H9 (cell line): Measurements from ENCODE around the gene NUDT22. TPM values are rescaled to one million over a fixed set of nuclear protein-coding genes. Genes with fewer than 3 reads are reported as not detected.

Source experiments
- DNase-seq: peaks from one replicate; pipeline ENCODE4 v3.0.0-alpha.2; 2017
- H2AFZ ChIP-seq: one replicate; pipeline ENCODE4 v1.6.1; 2013; ENCODE audit warnings: mild to moderate bottlenecking, low read length, control low read depth, moderate library complexity
- H2AK5ac ChIP-seq: 2 replicates; pipeline ENCODE4 v1.6.1; 2013; ENCODE audit warnings: low read length, control low read depth, mixed read lengths; ENCODE audit not compliant: insufficient read length
- H2BK120ac ChIP-seq: one replicate; pipeline ENCODE4 v1.6.1; 2013; ENCODE audit warnings: low read depth, mild to moderate bottlenecking, low read length, control low read depth, inconsistent platforms; ENCODE audit not compliant: poor library complexity, severe bottlenecking
- H2BK12ac ChIP-seq: 2 replicates; pipeline ENCODE4 v1.6.1; 2013; ENCODE audit warnings: low read length, control low read depth, mixed read lengths, low read depth; ENCODE audit not compliant: insufficient read length
- H2BK15ac ChIP-seq: 2 replicates; pipeline ENCODE4 v1.6.1; 2013; ENCODE audit warnings: low read depth, low read length, control low read depth
- H2BK20ac ChIP-seq: one replicate; pipeline ENCODE4 v1.6.1; 2013; ENCODE audit warnings: low read depth, mild to moderate bottlenecking, low read length, control low read depth, inconsistent platforms; ENCODE audit not compliant: poor library complexity, severe bottlenecking
- H2BK5ac ChIP-seq: 2 replicates; pipeline ENCODE4 v1.6.1; 2013; ENCODE audit warnings: low read length, control low read depth, mixed read lengths; ENCODE audit not compliant: insufficient read length
- H3K14ac ChIP-seq: 2 replicates; pipeline ENCODE4 v1.6.1; 2013; ENCODE audit warnings: low read length, control low read depth; ENCODE audit not compliant: insufficient read depth
- H3K18ac ChIP-seq: 2 replicates; pipeline ENCODE4 v1.6.1; 2013; ENCODE audit warnings: low read depth, mild to moderate bottlenecking, mixed read lengths, low read length, control low read depth; ENCODE audit not compliant: insufficient read length
- H3K23ac ChIP-seq: 2 replicates; pipeline ENCODE4 v1.6.1; 2013; ENCODE audit warnings: low read length, control low read depth, mixed read lengths, low read depth; ENCODE audit not compliant: insufficient read length
- H3K23me2 ChIP-seq: 2 replicates; pipeline ENCODE4 v1.6.1; 2013; ENCODE audit warnings: low read depth, mild to moderate bottlenecking, mixed read lengths, low read length, control low read depth; ENCODE audit not compliant: insufficient read length, poor library complexity, severe bottlenecking
- H3K27ac ChIP-seq: 2 replicates; pipeline ENCODE4 v1.5.1; 2013; ENCODE audit warnings: low read length, control low read depth, mixed read lengths, low read depth; ENCODE audit not compliant: insufficient read length
- H3K27me3 ChIP-seq: 2 replicates; pipeline ENCODE4 v1.6.1; 2013; ENCODE audit warnings: low read length, control low read depth, inconsistent platforms; ENCODE audit not compliant: insufficient read depth
- H3K4ac ChIP-seq: 2 replicates; pipeline ENCODE4 v1.6.1; 2013; ENCODE audit warnings: low read depth, mild to moderate bottlenecking, control low read depth, inconsistent platforms, low read length, moderate library complexity
- H3K4me1 ChIP-seq: 2 replicates; pipeline ENCODE4 v1.6.1; 2013; ENCODE audit warnings: low read length, control low read depth, inconsistent platforms; ENCODE audit not compliant: insufficient read depth
- H3K4me2 ChIP-seq: 2 replicates; pipeline ENCODE4 v1.6.1; 2013; ENCODE audit warnings: low read length, control low read depth, mixed read lengths; ENCODE audit not compliant: insufficient read length, insufficient read depth
- H3K56ac ChIP-seq: 2 replicates; pipeline ENCODE4 v1.6.1; 2013; ENCODE audit warnings: low read depth, mild to moderate bottlenecking, mixed read lengths, low read length, control low read depth; ENCODE audit not compliant: insufficient read length
- H3K79me1 ChIP-seq: 2 replicates; pipeline ENCODE4 v1.6.1; 2013; ENCODE audit warnings: low read depth, mild to moderate bottlenecking, moderate library complexity, low read length, control low read depth, inconsistent platforms; ENCODE audit not compliant: insufficient read depth, poor library complexity, severe bottlenecking
- H3K79me2 ChIP-seq: 2 replicates; pipeline ENCODE4 v1.6.1; 2013; ENCODE audit warnings: low read length, control low read depth, inconsistent platforms; ENCODE audit not compliant: insufficient read depth
- H3K9ac ChIP-seq: 2 replicates; pipeline ENCODE4 v1.6.1; 2013; ENCODE audit warnings: low read length, control low read depth, mixed read lengths; ENCODE audit not compliant: insufficient read length; ENCODE audit errors: extremely low read depth
- H3K9me3 ChIP-seq: one replicate; pipeline ENCODE4 v1.6.1; 2013; ENCODE audit warnings: low read depth, low read length, inconsistent platforms; ENCODE audit not compliant: control insufficient read depth
- H3T11ph ChIP-seq: one replicate; pipeline ENCODE4 v1.6.1; 2013; ENCODE audit warnings: mild to moderate bottlenecking, low read length, control low read depth, inconsistent platforms
- H4K20me1 ChIP-seq: one replicate; pipeline ENCODE4 v1.6.1; 2013; ENCODE audit not compliant: control insufficient read depth, insufficient read length, insufficient read depth
- H4K5ac ChIP-seq: 2 replicates; pipeline ENCODE4 v1.6.1; 2013; ENCODE audit warnings: low read depth, mild to moderate bottlenecking, mixed read lengths, low read length, control low read depth; ENCODE audit not compliant: insufficient read length
- H4K8ac ChIP-seq: replicated peaks from 2 replicates; pipeline ENCODE4 v1.6.1; 2013; ENCODE audit warnings: low read length, control low read depth, mixed read lengths, low read depth; ENCODE audit not compliant: insufficient read length
- H4K91ac ChIP-seq: 2 replicates; pipeline ENCODE4 v1.6.1; 2013; ENCODE audit warnings: low read depth, mild to moderate bottlenecking, moderate library complexity, mixed read lengths, low read length, control low read depth; ENCODE audit not compliant: insufficient read length
- H3K27ac Mint-ChIP-seq, 3 experiments: 2 replicates in 2 of 3; 3 replicates in 1 of 3; pipeline ENCODE4 v1.8.0; 2020 to 2021; ENCODE audit warnings: mixed read lengths in 3 of 3, mild to moderate bottlenecking in 1 of 3, moderate library complexity in 1 of 3
- H3K27me3 Mint-ChIP-seq: 2 replicates; pipeline ENCODE4 v1.8.0; 2021; ENCODE audit warnings: low read depth, mild to moderate bottlenecking, moderate library complexity, mixed read lengths
- H3K36me3 Mint-ChIP-seq, 3 experiments: 2 replicates in 2 of 3; 3 replicates in 1 of 3; pipeline ENCODE4 v1.8.0; 2020 to 2021; ENCODE audit warnings: low read depth in 3 of 3, mixed read lengths in 3 of 3; ENCODE audit not compliant: insufficient read depth in 1 of 3
- H3K4me1 Mint-ChIP-seq, 2 experiments: 2 replicates each; pipeline ENCODE4 v1.8.0; 2020; ENCODE audit warnings: mixed read lengths in 2 of 2
- H3K4me3 Mint-ChIP-seq, 2 experiments: 2 replicates in 1 of 2; 3 replicates in 1 of 2; pipeline ENCODE4 v1.8.0; 2020 to 2021; ENCODE audit warnings: mild to moderate bottlenecking in 2 of 2, mixed read lengths in 2 of 2, moderate library complexity in 1 of 2
- H3K9me3 Mint-ChIP-seq, 2 experiments: 2 replicates in 1 of 2; 3 replicates in 1 of 2; pipeline ENCODE4 v1.8.0; 2020; ENCODE audit warnings: mild to moderate bottlenecking in 2 of 2, mixed read lengths in 2 of 2, moderate library complexity in 1 of 2
- CTCF ChIP-seq: fragments of 200-600 bp; sonication (generic); conservative IDR thresholded peaks from 3 replicates; pipeline ENCODE4 v1.8.0; 2021; ENCODE audit warnings: antibody characterized with exemption, mild to moderate bottlenecking
- WGBS: extraction: QIAGEN DNeasy Blood & Tissue Kit; methylation state at CpG from one replicate; pipeline ENCODE4 v1.1.7; 2013; ENCODE audit warnings: missing lambda C conversion rate, low lambda C conversion rate, mixed read lengths; ENCODE audit not compliant: insufficient read length; ENCODE audit errors: extremely low coverage; 5-methylcytosine and 5-hydroxymethylcytosine counted together
- total RNA-seq: library from RNA; stranded (reverse); gene quantifications from 2 replicates; pipeline ENCODE4 v1.2.1, GENCODE V29; 2021

The NUDT22 gene
- total RNA-seq, 1 experiment from 2014 or later = 39.6 TPM

- Histone ChIP-seq H2BK5ac (no peak overlapping the region), H3K23me2 (peaks cover 16% of the 10 kb centered on the region), H4K91ac (no peak overlapping the region), H3K79me2 (peaks cover 8% of the 10 kb centered on the region; the same call in 1 of the 2 replicates), H3K18ac (peak overlapping the region; percentile 80), H3K56ac (no peak overlapping the region), H2BK120ac (no peak overlapping the region), H4K20me1 (no peaks in the 10 kb centered on the region), H2BK15ac (no peak overlapping the region), H3K79me1 (no peaks in the 10 kb centered on the region), H3K23ac (no peak overlapping the region), H3K9ac (peak overlapping the region; percentile 38), H4K8ac (no peak overlapping the region), H2AK5ac (no peak overlapping the region), H2AFZ (no peak overlapping the region), H3K27ac (no peak overlapping the region), H3K14ac (peak overlapping the region; percentile 80), H2BK12ac (no peak overlapping the region), H3K4me2 (no peak overlapping the region), H4K5ac (no peak overlapping the region), H3K27me3 (no peaks in the 10 kb centered on the region), H3T11ph (no peak overlapping the region), H3K4me1 (no peaks in the 10 kb centered on the region), H2BK20ac (no peak overlapping the region), H3K4ac (no peak overlapping the region; the same call in 1 of the 2 replicates), H3K9me3 (no peaks in the 10 kb centered on the region)
- WGBS = no CpG with 5 or more reads among the region's 24 CpGs
- Mint-ChIP-seq H3K4me3 (peak overlapping the region; percentile 85 to 93), H3K9me3 (no peaks in the 10 kb centered on the region), H3K36me3 (peaks cover 13 to 45% (median 26%) of the 10 kb centered on the region in 3 experiments), H3K4me1 (peaks cover 22 to 28% of the 10 kb centered on the region in 2 experiments), H3K27me3 (no peaks in the 10 kb centered on the region), H3K27ac (peak overlapping the region; percentile 84 to 99 (median 93); a peak in 6 of 7 replicates)
- no peak for TF ChIP-seq CTCF
- peak; percentile 99 for DNase-seq
Observed at GRCh38 chr11:64241241-64241490, 15.1 kb downstream of the NUDT22 start.
